GM19452 (cell line): ENCODE measurements around the gene CBFA2T2.
"Not testable (repeated sequence)": the region's sequence is repeated elsewhere in the genome, so short reads cannot be mapped to it uniquely, and the experiment has no call there.

Experiments
- ATAC-seq: cut with Tn5 transposase; IDR thresholded peaks from one replicate; pipeline ENCODE4 v1.9.1; 2021; ENCODE audit not compliant: unreplicated experiment

Gene CBFA2T2

DNA sequence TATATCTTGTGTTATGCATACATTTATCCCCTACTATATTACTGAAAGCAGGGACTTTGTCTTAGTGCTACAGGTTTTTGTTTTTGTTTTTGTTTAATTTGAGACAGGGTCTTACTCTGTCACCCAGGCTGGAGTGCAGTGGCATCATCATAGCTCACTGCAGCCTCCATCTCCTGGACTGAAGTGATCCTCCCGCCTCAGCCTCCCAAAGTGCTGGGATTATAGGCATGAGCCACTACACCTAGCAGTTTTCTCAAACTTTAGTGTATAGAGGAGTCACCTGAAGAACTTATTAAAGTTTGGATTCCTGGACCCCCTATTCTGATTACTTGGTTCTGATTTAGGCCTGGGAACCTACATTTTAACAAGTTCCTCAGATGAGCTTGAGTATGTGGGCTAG lies 51.9 kb downstream of the CBFA2T2 start:
- ATAC-seq = no peak

DNA sequence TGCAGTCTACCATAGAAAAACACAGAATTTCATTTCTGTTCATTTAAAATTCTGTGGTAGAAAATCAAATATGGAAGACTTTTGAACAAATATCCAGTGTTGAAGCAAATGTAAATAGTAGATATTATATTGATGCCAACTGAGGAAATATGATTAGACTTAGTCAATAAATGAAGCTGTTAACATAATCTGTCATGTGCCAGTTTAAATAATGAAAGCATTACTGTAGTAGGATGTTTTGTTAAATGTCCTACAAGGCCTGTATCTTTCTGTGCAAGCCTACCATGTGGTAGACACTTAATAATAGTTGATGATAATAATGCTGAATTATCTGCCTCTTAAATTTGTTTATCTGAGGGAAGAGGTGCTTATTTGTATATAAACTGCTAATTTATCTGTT lies 55.9 kb downstream of the CBFA2T2 start:
- ATAC-seq = no peak

DNA sequence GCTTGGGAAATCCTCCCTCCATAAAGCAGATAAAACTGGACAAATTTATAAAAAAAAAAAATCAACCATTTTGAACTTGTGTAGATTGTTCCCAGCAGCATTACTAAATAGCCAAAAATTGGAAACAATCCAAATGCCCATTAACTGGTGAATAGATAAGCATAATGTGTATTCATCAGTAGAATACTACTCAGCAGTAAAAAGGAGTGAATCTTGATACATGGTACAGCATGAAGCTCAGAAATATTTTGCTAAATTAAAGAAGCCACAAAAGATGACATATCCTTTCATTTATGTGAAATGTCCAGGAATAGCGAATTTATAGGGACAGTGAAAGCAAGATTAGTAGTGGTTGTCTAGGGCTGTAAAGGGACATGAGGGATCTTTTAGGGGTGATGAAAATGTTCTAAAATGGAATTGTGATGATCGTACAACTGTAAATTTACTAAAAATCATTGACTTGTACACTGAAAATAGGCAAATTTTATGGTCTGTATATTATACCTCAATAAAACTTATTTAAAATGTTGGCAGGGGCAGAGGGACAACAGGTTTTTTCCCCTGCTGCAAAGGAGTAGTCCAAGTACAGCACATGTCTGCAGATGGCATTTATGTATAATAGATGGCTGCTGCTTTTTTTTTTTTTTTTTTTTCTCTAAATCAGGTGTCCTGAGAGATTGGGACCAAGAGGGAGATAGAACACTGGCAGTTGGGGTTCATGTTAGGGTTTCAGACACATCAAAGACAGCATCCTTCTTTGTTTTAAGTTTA lies 59.5 kb downstream of the CBFA2T2 start:
- ATAC-seq = no peak

DNA sequence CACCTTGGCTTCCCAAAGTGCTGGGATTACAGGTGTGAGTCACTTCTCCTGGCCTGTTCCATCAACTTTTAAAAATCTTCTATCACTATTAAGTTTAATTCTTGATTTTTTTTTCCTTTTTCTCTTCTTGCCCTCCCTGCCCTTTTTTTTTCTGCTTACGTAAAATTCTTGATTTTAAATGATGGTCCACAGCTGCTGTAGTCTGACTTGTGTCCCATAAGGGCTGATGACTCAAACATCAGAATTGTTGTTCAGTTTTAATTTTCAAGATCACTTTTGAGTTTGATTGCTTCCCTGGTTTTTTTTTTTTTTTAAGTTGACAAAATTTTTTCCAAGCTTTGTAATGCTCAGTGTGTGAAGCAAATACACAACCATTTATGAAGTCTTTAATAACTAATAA lies 61.9 kb downstream of the CBFA2T2 start:
- no peak for ATAC-seq

DNA sequence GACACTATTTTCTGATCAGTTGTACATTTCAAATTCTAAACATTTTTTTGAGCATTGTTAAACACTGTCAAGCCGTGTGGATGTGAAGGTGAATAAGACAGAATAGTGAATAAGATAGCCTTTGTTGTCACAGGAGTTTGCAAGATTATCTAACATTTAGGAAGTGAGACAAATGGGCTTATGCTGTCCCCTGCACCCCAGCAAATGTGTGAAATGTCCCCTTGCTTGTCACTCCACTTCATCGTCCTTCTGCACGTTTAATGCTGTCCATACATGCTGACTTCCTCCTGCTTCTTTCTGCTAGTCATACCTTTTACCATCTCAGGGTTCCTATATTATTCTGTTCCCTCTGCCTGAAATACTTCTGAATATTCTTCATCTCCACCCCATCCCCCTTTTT lies 62.6 kb downstream of the CBFA2T2 start:
- no peak for ATAC-seq

DNA sequence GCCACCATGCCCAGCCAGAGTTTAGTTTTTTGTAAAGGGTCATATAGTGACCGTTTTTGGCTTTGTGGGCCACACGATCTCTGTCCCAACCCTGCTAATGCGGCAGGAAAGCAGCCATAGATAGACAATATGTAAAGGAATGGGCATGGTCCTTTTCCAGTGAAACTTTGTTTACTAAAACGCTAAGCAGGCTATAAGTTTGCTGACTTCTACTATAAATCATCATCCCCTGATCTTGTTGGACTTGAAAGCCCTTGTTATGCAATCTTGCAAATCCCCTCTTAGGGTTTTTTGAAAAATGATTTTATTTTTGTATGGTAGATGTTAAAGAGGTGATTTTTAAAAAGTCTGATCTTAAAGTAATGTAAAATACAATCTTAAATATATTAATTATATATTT lies 63.6 kb downstream of the CBFA2T2 start:
- no peak for ATAC-seq

DNA sequence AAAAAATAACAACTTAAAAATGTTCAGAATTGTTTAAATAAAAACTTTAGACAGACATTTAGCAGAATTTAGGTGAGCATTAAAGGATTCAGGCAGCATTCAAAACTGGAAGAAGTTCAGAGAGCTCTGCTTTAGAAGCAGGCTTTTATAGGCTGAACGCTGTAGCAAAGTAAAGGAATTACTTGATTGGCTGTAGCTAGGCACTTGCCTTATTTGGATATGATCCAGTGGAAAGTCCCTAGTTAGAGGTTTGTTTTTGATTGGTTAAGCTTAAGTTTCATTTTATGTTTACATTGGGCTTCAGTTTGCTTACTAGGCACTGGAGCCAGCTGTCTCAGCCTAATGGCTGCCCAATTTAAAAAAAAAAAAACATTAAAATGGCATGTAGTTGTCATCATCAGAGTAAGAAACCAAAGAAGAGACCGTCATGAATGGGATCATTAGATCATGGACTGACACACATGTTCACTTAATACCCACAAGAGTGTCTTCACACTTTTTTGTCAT lies 65.1 kb downstream of the CBFA2T2 start:
- peak; percentile 86 for ATAC-seq

DNA sequence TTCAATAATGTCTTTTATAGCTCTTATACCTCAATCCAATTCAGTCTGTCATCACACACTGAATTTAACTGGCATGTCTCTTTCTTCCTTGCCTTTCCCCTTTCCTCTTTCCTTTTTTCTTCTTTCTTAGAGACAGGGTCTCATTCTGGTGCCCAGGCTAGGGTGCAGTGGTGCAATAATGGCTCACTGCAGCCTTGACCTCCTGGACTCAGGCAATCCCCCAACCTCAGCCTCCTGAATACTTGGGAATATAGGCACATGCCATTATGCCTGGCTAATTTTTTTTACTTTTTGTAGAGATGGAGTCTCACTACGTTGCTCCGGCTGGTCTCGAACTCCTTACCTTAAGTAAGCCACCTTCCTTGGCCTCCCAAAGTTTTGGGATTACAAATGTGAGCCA lies 65.9 kb downstream of the CBFA2T2 start:
- ATAC-seq = no peak

DNA sequence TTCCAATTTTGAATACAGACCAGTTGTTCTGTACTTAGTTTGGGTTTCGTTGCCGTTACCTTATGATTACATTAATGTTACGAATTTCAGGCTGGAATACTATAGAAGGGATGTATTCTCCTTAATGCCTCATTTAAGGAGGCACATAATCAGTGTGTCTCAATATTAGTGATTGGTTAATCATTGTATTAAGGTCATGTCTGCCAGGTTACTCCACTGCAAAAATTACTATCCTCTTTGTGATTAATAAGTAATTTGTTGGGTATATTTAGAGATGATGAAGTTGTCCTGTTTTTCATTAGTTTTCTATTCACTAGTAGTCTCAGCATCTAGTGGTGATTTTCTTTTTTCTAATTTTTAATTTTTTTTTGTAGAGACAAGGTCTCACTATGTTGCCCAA lies 66.3 kb downstream of the CBFA2T2 start:
- ATAC-seq = no peak

DNA sequence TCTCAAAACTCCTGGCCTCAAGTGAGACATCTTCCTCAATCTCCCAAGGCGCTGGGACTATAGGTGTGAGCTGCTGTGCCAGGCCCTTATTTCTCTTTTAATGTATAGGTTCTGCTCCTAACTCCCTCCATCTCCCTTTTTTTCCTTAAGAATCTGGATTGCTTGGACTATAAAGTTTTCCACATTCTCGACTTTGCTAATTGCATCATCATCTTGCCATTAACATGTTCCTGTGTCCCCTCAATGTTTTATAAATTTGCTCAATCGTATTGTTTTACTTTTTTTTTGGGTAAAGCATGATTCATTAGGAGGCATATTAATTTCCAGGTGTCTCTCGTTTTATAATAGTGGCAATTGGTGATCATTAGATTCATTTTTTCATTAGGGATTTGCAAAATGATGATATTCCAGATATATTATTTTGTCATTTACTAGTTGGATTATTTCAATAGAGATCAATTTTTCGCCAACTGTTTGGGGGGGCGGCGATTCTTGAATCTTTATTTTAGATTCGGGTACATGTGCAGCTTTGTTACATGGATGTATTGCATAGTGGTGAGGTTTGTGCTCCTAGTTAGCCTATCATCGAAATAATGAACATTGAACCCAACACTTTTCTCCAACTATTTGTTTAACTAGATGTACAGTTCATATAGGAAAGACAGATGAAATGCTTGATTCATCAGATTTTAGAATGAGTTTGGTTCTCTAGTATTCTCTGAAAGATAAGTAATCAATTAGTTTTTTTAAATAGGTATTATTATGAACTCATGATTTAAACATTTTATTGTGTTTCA lies 68.7 kb downstream of the CBFA2T2 start:
- ATAC-seq = no peak

DNA sequence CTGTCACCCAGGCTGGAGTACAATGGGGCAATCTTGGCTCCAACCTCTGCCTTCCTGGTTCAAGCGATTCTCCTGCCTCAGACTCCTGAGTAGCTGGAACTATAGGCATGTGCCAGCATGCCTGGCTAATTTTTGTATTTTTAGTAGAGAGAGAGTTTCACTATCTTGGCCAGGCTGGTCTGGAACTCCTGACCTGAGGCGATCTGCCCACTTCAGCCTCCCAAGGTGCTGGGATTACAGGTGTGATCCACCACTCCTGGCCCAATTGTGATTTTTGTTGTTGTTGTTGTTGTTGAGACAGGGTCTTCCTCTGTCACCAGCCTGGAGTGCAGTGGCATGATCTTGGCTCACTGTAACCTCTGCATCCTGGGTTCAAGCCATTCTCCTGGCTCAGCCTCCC lies 69.3 kb downstream of the CBFA2T2 start:
- ATAC-seq = no peak

DNA sequence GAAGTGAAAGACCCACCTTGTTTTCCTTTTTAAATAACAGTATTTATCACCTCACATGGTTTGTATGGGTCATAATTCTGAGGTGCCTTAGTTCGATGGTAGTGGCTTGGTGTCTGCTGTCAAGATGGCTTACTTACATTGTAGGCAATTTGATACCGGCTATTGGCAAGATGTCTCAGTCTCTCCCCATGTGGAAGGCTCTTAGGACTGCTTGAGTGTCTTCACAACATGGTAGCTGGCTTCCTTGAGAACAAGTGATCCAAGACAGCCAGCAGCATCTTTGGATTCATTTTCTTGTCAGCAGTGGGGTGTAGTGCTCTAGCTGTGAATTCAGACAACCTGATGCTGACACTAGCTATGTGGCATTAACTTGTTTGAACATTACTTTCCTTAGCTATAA lies 70.1 kb downstream of the CBFA2T2 start:
- ATAC-seq = no peak

DNA sequence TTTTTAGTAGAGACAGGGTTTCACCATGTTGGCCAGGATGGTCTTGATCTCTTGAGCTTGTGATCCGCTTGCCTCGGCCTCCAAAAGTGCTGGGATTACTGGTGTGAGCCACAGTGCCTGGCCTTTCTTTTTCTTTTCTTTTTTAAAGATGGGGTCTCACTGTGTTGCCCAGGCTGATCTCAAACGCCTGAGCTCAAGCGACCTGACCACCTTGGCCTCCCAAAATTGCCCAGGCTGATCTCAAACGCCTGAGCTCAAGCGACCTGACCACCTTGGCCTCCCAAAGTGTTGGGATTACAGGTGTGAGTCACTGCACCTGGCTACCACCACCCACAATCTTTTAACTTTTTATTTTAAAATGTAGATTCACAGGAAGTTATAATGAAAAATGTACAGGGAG lies 71.2 kb downstream of the CBFA2T2 start:
- ATAC-seq = not testable (repeated sequence)

DNA sequence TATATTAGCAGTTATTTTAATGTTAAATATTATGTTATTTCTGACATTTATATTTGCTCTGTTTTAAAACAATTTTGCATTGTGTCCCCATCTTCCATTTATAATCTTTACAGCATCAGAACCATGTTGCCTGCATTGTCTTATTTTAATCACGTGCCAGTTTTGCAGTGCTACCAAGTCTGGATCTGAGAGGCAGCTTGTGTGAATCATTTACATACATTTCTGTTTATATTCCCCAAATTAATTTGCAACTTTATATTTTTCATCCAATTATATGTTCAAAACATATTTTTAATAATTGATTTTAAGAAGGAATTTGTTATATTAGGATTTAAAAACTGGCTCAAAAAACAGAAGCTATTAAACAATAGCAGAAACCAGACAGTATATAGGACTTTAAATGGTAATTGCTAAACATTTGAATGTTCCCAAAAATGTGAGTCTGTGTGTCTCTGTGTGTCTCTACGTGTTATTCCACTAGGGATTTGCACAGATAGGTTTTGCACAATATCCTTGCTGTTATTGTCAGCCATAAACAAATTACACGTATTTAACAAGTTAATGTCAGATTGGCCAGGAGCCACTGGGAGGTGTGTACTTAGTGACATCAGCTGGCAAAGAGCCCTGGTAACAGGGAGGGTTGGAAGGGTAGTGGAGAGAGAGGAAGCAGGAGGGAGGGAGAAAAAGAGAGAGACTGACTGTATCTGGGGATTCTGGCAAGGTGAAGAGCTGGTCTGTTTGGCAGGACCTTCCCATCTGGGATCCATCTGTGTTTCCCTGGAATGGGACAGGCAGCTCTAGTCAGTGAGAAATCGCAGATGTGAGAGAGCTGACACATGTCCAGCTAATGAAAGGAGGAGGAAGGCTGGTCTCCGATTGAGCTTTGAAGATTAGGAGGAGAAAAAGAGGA lies 72.1 kb downstream of the CBFA2T2 start:
- ATAC-seq = no peak

DNA sequence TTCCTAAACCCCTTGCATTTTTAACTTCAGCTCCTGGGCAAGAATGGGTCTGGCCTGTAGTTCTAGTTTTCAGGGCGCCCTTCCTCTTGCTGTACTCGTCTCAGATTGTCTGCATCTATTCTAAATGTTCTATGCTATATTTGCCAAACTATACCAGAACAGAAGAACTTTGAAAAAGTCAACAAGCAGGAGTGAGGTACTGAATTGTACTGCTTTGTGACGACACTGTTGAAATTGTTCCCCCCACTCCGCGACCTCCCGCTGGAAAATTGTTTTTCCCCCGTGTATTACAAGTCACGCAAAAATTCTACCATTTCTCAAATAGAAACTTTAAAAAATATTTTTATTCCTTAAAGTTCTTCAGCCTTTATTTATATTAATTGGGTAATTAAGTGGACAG lies 73.9 kb downstream of the CBFA2T2 start:
- ATAC-seq = no peak

DNA sequence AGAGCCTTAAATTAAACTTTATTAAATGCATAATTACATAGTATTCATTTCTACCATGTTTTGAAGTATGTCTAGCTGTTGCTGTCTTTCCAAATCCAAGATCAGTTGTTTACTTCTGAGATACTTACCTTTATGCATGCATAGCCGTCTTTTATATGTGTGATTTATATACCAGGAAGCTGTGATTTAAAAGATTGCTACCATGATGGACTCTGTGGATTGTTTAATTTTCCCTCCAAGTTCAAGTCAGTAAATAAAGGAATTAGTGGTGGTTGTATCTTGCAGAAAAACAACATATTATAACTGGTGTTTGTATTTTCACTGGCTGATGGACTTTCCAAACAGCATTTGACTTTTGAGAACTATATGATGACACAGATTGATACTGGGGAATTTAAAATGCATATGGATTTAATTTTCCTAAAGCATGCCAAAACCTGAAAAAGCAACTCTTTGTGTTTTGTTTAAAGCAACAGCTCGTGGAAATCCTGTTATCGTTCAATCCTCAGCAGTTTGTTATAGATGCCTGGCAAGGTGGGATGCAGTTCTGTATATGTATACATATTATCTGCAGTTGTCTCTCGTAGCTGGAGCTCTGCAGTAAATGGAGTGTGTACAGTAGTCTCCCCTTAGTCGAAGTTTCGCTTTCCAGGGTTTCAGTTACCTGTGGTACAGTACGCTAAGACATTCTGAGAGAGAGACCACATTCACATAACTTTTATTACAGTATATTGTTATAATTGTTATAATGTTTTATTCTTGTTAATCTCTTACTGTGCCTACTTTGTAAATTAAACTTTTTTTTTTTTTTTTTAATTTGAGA lies 77.1 kb downstream of the CBFA2T2 start:
- no peak for ATAC-seq

DNA sequence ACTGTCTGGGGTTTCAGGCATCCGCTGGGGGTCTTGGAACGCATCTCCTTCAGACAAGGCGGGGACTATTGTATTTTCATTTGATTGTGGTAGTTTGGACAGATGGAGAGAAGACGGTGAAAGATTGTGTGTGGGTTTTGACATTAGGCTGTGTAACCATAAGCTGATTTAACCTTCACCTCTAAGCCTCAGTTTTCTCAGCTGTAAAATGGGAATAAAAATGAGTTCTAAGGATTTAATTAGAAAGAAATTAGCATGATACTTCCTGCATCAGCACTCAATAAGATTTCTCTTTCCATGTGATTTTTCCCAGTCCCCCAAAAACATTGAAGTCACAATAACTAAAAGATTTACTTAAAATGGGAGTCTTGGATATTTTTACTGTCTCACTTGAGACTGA lies 78.1 kb downstream of the CBFA2T2 start:
- ATAC-seq = no peak

DNA sequence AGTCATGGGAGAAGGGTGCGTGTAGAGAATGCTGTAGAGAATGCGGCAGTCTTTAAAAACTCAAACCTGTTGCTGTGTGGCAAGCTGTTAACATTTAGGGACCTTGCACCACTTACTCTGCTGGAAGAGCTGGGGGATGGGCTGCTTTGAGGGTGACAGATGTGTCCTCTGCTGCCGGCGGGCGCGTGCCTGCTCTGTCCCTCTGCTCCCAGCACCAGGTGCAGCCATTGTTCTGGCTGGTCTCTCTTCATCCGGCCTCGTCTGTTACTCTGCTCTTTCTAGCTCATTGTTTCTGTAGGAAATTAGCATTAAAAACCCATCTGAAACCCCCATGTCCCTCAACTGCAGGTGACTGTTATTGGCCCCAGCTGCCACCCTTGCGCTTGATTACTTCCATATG lies 78.5 kb downstream of the CBFA2T2 start:
- ATAC-seq = no peak

DNA sequence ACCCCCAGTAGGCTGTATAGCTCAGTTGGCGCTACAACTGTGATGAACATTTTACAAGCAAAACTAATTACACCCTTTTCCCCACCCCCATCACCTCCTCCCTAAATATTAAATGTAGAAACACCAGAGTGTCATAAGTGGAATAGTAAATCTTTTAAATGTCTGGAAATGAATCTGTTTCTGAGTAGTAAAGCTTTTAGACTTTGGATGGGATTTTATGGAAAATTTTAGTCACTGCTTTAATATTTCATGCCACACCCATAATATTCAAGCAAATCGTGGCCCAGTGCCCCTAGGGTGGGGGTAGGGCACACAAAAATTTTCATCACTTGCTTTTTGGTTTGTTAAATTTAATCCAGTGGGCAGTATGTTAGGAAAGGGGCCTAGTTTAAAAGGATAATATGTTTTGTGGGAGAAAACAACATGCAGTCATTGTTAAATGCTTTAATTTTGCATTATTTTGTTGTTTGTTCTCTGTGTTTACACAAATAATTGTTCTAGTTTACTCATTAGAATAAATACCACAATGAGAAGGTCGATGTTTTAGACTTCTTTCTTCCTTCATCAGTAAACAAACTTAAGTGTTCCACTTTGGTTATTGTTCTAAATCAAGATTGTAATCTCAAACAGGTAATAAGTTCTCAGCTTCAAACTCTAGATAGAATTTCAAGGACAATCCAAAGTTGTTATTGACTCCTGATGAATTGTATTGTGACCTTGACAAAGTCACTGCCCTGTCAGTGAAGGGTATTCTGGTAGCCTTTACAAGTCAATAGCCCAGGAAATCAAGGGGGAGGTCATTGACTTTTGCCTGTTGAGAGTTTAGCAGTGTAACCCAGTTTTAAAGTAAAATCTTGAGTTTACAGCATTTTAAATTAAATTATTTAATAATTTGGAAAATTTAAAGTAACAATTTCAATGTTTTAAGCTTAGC lies 79.2 kb downstream of the CBFA2T2 start:
- no peak for ATAC-seq
